ENCODE results near the gene NDUFA13.

NDUFA13 gene

DNA sequence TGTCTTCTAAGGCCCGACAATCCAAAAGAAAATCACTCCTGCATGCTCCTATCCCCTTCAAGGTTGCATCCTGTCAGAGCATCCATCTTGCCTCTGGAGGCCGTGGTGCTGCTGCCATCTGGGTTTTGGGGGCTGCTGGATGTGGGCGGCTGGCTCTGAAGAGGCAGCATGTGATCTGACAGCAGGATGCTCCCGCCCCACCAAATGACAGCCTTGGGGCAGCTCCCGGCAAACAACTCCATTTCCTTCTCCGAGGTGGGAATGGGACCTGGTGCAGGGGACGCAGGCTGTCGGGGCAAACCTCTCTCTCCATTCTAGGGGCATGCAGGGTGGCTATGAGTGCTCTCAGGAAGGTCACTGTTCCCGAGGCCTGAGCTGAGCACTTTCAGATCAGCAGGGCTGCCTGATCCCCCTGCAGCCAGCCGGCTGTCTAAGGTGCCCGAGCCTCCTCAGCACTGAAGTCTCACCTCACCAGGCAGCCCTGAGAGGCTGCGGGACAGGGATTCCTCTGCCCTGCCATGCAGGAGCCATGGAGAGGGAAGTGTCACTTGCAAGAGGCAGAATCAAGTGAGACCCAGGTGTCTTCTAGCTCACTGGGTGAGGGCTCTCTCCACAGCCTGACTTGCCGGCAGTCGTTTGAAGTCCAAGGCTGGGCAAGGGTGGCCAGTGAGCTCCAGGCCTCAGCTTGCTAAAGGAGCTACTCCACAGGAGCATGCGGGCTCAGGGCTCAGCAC is 29.5 kb upstream of the NDUFA13 start:
- H3K4me3 ChIP-seq (ENCODE audit: low read depth, low read length): no peak overlapping the region
- TF ChIP-seq CTCF (IDR thresholded peaks at IDR 0.05; ENCODE audit: control insufficient read depth, extremely low read depth, insufficient read depth): no peak
- no peak for DNase-seq (ENCODE audit: low read depth)

- no peak for DNase-seq (ENCODE audit: low read depth)
- TF ChIP-seq CTCF (IDR thresholded peaks at IDR 0.05; ENCODE audit: control insufficient read depth, extremely low read depth, insufficient read depth): no peak
- H3K4me3 ChIP-seq (ENCODE audit: low read depth, low read length): no peak overlapping the region
These were observed 28.7 kb upstream of the NDUFA13 start for GRCh38 chr19:19487077-19487949.

DNA sequence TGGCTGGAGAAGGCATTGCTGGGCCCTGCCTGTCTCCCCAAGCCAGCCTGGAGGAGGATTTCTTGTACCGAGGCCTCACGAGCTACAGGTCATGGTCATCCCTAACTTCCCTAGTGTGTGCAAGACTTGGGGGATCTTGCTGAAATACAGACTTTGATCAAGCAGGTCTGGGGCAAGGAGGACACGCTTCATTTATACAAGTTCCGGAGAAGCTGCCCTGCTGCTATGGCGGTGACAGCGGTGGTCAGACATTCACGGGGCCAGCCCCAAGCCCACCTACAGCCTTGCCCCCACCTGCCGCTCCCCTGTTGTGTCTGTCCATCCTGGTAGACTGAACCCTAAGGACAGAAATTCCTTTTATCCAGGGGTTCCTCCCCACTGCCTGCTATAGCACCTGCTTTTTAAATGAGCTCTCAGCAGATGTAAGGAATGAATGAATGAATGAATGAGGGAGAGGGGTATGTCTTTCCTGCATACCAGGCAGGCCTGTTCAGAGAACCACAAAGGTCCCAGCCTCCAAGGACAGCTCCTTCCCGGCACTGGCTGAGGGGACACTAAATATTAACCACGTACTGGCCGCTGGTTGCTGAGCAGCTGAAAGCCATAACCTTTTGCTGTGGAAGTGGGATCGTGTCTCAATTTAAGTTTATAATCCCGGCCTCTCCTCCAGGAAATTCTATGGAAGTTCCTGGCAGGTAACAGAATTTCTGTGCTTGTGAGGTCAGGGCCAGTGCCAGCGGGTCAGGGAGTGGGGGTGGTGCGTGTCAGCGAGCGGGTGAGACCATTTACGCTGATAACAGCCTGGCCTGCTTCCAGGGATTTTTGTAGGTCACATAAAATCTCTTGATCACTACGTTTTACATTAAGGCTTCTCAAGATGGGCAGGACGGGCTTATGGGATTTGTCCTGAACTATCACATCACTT is 27.8 kb upstream of the NDUFA13 start:
- no peak for TF ChIP-seq CTCF (IDR thresholded peaks at IDR 0.05; ENCODE audit: control insufficient read depth, extremely low read depth, insufficient read depth)
- DNase-seq (ENCODE audit: low read depth): peak; percentile 64
- peak overlapping the region; percentile 28 for H3K4me3 ChIP-seq (ENCODE audit: low read depth, low read length)

DNA sequence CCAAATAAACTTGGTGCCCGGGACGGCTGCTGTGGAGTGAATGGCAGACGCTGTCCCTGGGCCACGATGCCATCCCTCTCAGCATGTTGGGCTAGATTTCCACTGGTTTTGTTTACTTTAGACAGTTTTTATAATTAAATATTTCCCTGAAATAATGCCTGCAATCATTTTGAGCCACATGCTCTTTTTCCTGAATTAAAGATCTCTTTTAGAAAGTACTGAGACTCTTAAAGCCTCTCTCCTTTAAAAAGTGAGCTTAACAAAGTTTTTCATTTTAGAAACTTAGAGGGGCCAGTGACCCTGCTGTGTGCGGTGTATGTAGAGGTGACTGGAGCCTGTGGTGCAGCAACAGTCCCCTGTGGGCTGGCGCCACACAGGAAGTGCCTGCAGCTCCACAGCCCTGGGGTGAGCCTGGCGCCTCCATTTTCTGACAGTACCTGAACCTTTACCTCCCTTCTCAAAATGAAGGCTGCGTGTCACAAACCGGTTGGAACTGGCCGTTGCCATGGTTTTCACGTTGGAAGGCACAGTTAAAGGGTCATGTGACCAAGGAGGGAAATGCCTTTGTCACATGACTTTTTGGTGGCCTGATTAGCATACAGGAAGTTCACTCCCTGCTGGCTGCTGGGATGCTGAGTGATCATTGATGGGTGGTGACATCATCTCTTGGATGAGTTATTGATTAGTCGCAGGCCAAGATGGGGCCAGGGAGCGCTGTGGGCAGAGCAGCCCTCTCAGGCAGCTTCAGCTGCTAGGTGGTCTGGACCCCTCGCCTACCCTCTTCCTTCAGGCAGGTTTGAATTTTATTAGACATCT is 26.9 kb upstream of the NDUFA13 start:
- peak; percentile 93 for DNase-seq (ENCODE audit: low read depth)
- no peak for TF ChIP-seq CTCF (IDR thresholded peaks at IDR 0.05; ENCODE audit: control insufficient read depth, extremely low read depth, insufficient read depth)
- H3K4me3 ChIP-seq (ENCODE audit: low read depth, low read length): peak overlapping the region; percentile 28

- no peak for DNase-seq (ENCODE audit: low read depth)
- no peak for TF ChIP-seq CTCF (IDR thresholded peaks at IDR 0.05; ENCODE audit: control insufficient read depth, extremely low read depth, insufficient read depth)
- no peak overlapping the region for H3K4me3 ChIP-seq (ENCODE audit: low read depth, low read length)
These were observed 26.2 kb upstream of the NDUFA13 start for GRCh38 chr19:19489804-19490204.
